ENCODE measurements around the gene JSRP1. TPM values are rescaled to one million over a fixed set of nuclear protein-coding genes. Genes with fewer than 3 reads are reported as not detected.

JSRP1 gene
- total and polyA plus RNA-seq, 10 of the 15 experiments (the other 5 are each of a cell fraction or from before 2014, with no cell fraction given), result 0.41 to 0.91 (median 0.49) TPM; not detected in 7

GRCh38 chr19:2215281-2215751 is 40.9 kb downstream of the JSRP1 start (continued):
- TF ChIP-seq MLLT1 (IDR thresholded peaks at IDR 0.05), result 0 out of 2 replicates have a peak, but pooled peaks have one; percentile 27
- TF ChIP-seq TCF7 (IDR thresholded peaks at IDR 0.05; ENCODE audit: borderline replicate concordance), result no peak
- no peak for TF ChIP-seq ZSCAN29 (IDR thresholded peaks at IDR 0.05)
- TF ChIP-seq RAD21 (IDR thresholded peaks at IDR 0.05; ENCODE audit: insufficient read depth, low read depth, low read length), result no peak
- no peak for TF ChIP-seq ELK1 (IDR thresholded peaks at IDR 0.05; ENCODE audit: low read depth, low read length)

- RAD21 ChIA-PET (ENCODE audit: unreplicated experiment), result no interaction called here
- no TSS peak for BruUV-seq (replicated peaks)
- ATAC-seq (no peak), FAIRE-seq (no peak), DNase-seq (ENCODE audit: low read depth, low spot score) (no peak)
- Histone ChIP-seq H3K27ac (ENCODE audit: control insufficient read depth, insufficient read depth) (no peak overlapping the region), H3K4me2 (ENCODE audit: control insufficient read depth, insufficient read depth) (no peak overlapping the region), H4K20me1 (ENCODE audit: control insufficient read depth, insufficient read depth) (no peaks in the 10 kb centered on the region), H3K4me3 (no peak overlapping the region), H3K9me3 (replicated peaks; ENCODE audit: control insufficient read depth, insufficient read depth, low read length) (no peaks in the 10 kb centered on the region), H3K27me3 (replicated peaks in 1 of 2; ENCODE audit: control insufficient read depth in 2 of 2, insufficient read depth in 2 of 2, low read length in 1 of 2) (no peaks in the 10 kb centered on the region), H3K79me2 (ENCODE audit: control insufficient read depth, insufficient read depth, low read length) (no peaks in the 10 kb centered on the region), H3K4me1 (ENCODE audit: control insufficient read depth, insufficient read depth, low read length) (peaks cover 5% of the 10 kb centered on the region), H2AFZ (ENCODE audit: control insufficient read depth, low read depth, low read length) (no peak overlapping the region), H3K36me3 (ENCODE audit: control insufficient read depth in 2 of 2, insufficient read depth in 2 of 2, low read length in 1 of 2) (peaks cover 39 to 75% of the 10 kb centered on the region in 2 experiments; a peak in 3 of 4 replicates), H3K9ac (ENCODE audit: control insufficient read depth, insufficient read depth, low read length) (no peak overlapping the region)
- intact Hi-C loops (cut with micrococcal nuclease; ENCODE audit: unreplicated experiment), result no loop called here
- CTCF ChIA-PET, result interaction anchor here (2.7 kb wide), 1 partner anchor 59 kb away, joined by 10 read pairs; no protein-coding TSS in a partner anchor
- in situ Hi-C loops (cut with MboI), result no loop called here
- WGBS (ENCODE audit: insufficient coverage, insufficient replicate concordance, low lambda C conversion rate, missing lambda C conversion rate), result 98% methylated on average over 17 of the region's 17 CpGs
- POLR2A ChIA-PET, result no interaction called here
- SMC1A ChIA-PET (ENCODE audit: uncharacterized antibody, unreplicated experiment), result interaction anchor here (1.0 kb wide), 1 partner anchor 58 kb away, joined by 4 read pairs; no protein-coding TSS in a partner anchor
- 0 out of 2 replicates have a peak, but pooled peaks have one; percentile 56 for TF ChIP-seq POLR2A (IDR thresholded peaks at IDR 0.05; ENCODE audit: low read depth, low read length)
- no peak for TF ChIP-seq CEBPZ (IDR thresholded peaks at IDR 0.05; ENCODE audit: low read depth, low read length)
Measured at GRCh38 chr19:2214251-2214650, 42.0 kb downstream of the JSRP1 start.

Measured in GM12878 (cell line).